A673 (cell line): Measurements from ENCODE around the gene SEMA6A. TPM values are rescaled to one million over a fixed set of nuclear protein-coding genes. Genes with fewer than 3 reads are reported as not detected.

Experiments
- BruUV-seq: library from RNA; stranded (reverse); fragments of 400-500 nt; replicated peaks from 2 replicates; lab custom pipeline; 2021; lab: Mats Ljungman, UMichigan
- CTCF ChIA-PET: fragments of 300-600 bp; sonication (Branson Sonifier 250); formaldehyde crosslinking; loops from one replicate; lab custom pipeline; 2022; ENCODE audit warnings: antibody characterized with exemption; lab: Charles Lee
- POLR2A ChIA-PET: fragments of 300-600 bp; sonication (Branson Sonifier 250); formaldehyde crosslinking; loops from one replicate; lab custom pipeline; 2022; ENCODE audit warnings: antibody characterized with exemption; ENCODE audit not compliant: low non-redundant PET; lab: Charles Lee
- DNase-seq: peaks from one replicate; pipeline ENCODE4 v3.0.0-alpha.2; 2015; ENCODE audit warnings: low spot score
- H3K27ac ChIP-seq: fragments of 200-600 bp; sonication (generic); 2 replicates; pipeline ENCODE4 v1.5.1; 2016; ENCODE audit warnings: mixed run types, low read depth, mild to moderate bottlenecking, mixed read lengths, antibody characterized with exemption, low read length; ENCODE audit not compliant: poor library complexity, severe bottlenecking
- H3K27me3 ChIP-seq: fragments of 200-600 bp; sonication (generic); replicated peaks from 2 replicates; pipeline ENCODE4 v1.6.1; 2017; ENCODE audit warnings: mixed run types, low read depth, mild to moderate bottlenecking, mixed read lengths, antibody characterized with exemption, low read length; ENCODE audit not compliant: insufficient read depth, poor library complexity
- H3K36me3 ChIP-seq: fragments of 200-600 bp; sonication (generic); 2 replicates; pipeline ENCODE4 v1.6.1; 2016; ENCODE audit warnings: mixed run types, mild to moderate bottlenecking, mixed read lengths, antibody characterized with exemption, low read length; ENCODE audit not compliant: insufficient read depth, poor library complexity, severe bottlenecking
- H3K4me1 ChIP-seq: fragments of 200-600 bp; sonication (generic); 2 replicates; pipeline ENCODE4 v1.6.1; 2017; ENCODE audit warnings: mixed run types, mild to moderate bottlenecking, mixed read lengths, antibody characterized with exemption, low read length; ENCODE audit not compliant: insufficient read depth, poor library complexity, severe bottlenecking
- H3K4me3 ChIP-seq: fragments of 200-600 bp; sonication (generic); 2 replicates; pipeline ENCODE4 v1.5.1; 2016; ENCODE audit warnings: low read depth, mixed run types, mild to moderate bottlenecking, mixed read lengths, low read length; ENCODE audit not compliant: poor library complexity, severe bottlenecking
- H3K9me3 ChIP-seq: fragments of 200-600 bp; sonication (generic); 2 replicates; pipeline ENCODE4 v1.6.1; 2016; ENCODE audit warnings: mixed run types, low read depth, mild to moderate bottlenecking, mixed read lengths, antibody characterized with exemption, low read length; ENCODE audit not compliant: poor library complexity, severe bottlenecking
- CTCF ChIP-seq: fragments of 300-800, 200-600 bp; sonication (generic); conservative IDR thresholded peaks from 2 replicates; pipeline ENCODE4 v1.5.1; 2017; ENCODE audit warnings: low read depth, mild to moderate bottlenecking, antibody characterized with exemption, low read length, moderate library complexity, mixed read lengths
- EZH2 ChIP-seq: fragments of 200-600 bp; sonication (generic); IDR thresholded peaks from 2 replicates; pipeline ENCODE4 v1.6.1; 2017; ENCODE audit warnings: borderline replicate concordance, low read depth, mild to moderate bottlenecking, mixed read lengths, antibody characterized with exemption, low read length; ENCODE audit not compliant: poor library complexity, severe bottlenecking
- intact Hi-C: fragments of 100-400 bp; cut with micrococcal nuclease; formaldehyde crosslinking; loops from one replicate; pipeline ENCODE4 v1.10.0; 2022; ENCODE audit not compliant: unreplicated experiment
- total RNA-seq: library from RNA; stranded (reverse); gene quantifications from 2 replicates; pipeline ENCODE4 v1.2.3, GENCODE V29; 2021

Gene SEMA6A
- total RNA-seq, 1 experiment from 2014 or later = 10.6 TPM

GRCh38 chr5:116583085-116583861, 8.7 kb upstream of the SEMA6A start:
- Histone ChIP-seq H3K36me3 (no peaks in the 10 kb centered on the region), H3K4me3 (no peak overlapping the region), H3K9me3 (no peaks in the 10 kb centered on the region), H3K4me1 (no peaks in the 10 kb centered on the region), H3K27ac (no peak overlapping the region), H3K27me3 (no peaks in the 10 kb centered on the region)
- no peak for DNase-seq
- POLR2A ChIA-PET = no interaction called here
- CTCF ChIA-PET = no interaction called here
- BruUV-seq = no TSS peak
- no peak for TF ChIP-seq EZH2
- no peak for TF ChIP-seq CTCF
- intact Hi-C loops = no loop called here

GRCh38 chr5:116581910-116582309, 7.3 kb upstream of the SEMA6A start:
- H3K36me3 ChIP-seq = no peaks in the 10 kb centered on the region
- TF ChIP-seq EZH2 (no peak), CTCF (no peak)
- no TSS peak for BruUV-seq
- no peaks in the 10 kb centered on the region for H3K27me3 ChIP-seq
- no peak overlapping the region for H3K4me3 ChIP-seq
- no peaks in the 10 kb centered on the region for H3K4me1 ChIP-seq
- DNase-seq = no peak
- no peaks in the 10 kb centered on the region for H3K9me3 ChIP-seq
- intact Hi-C loops = no loop called here
- no peak overlapping the region for H3K27ac ChIP-seq
- ChIA-PET CTCF (no interaction called here), POLR2A (no interaction called here)

DNA sequence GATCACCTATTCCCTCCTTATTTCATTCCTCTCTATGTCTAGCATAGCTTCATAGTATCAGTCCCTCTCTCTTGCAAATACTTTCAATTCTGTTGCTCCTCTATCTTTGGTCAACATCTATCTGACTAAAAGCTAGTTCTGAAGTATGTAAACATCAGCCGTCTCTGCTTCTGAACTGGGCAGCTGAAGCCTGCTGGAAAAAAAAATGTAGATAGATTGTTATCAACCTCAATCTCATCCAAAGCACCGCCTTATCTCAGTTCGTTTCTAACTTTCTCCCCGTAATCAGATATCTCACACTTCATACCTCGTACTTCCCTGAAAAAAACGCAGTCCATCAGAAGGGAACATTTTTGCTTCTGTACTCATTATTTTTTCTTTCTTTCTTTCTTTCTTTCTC, 4.5 kb upstream of the SEMA6A start:
- Histone ChIP-seq H3K4me1 (peaks cover 12% of the 10 kb centered on the region), H3K27me3 (peaks cover 2% of the 10 kb centered on the region), H3K36me3 (no peaks in the 10 kb centered on the region), H3K9me3 (no peaks in the 10 kb centered on the region), H3K27ac (no peak overlapping the region), H3K4me3 (no peak overlapping the region)
- no peak for DNase-seq
- no peak for TF ChIP-seq CTCF
- TF ChIP-seq EZH2 = no peak
- intact Hi-C loops = loop anchor here (10.0 kb wide), 3 partner anchors 186 to 496 kb away; no protein-coding TSS in a partner anchor
- ChIA-PET CTCF (no interaction called here), POLR2A (no interaction called here)
- BruUV-seq = no TSS peak
